SU-DHL-6 (cell line): ENCODE data around the gene TDRD9.

Source experiments
- EZH2phosphoT487 ChIP-seq: fragments of 200-600 bp; sonication (generic), shearing (Covaris generic); conservative IDR thresholded peaks from 2 replicates; pipeline ENCODE4 v1.6.1; 2018; ENCODE audit warnings: mild to moderate bottlenecking, antibody characterized with exemption, low read length, moderate library complexity, mixed read lengths
- TF ChIP-seq, protein P1 (sequence below): fragments of 200-600 bp; sonication (generic); IDR thresholded peaks from one replicate; pipeline ENCODE4 v1.5.1; 2017; ENCODE audit warnings: antibody characterized with exemption, mild to moderate bottlenecking, low read length, moderate library complexity; ENCODE audit not compliant: insufficient read depth, poor library complexity, severe bottlenecking

- TF ChIP-seq, protein P1, sequence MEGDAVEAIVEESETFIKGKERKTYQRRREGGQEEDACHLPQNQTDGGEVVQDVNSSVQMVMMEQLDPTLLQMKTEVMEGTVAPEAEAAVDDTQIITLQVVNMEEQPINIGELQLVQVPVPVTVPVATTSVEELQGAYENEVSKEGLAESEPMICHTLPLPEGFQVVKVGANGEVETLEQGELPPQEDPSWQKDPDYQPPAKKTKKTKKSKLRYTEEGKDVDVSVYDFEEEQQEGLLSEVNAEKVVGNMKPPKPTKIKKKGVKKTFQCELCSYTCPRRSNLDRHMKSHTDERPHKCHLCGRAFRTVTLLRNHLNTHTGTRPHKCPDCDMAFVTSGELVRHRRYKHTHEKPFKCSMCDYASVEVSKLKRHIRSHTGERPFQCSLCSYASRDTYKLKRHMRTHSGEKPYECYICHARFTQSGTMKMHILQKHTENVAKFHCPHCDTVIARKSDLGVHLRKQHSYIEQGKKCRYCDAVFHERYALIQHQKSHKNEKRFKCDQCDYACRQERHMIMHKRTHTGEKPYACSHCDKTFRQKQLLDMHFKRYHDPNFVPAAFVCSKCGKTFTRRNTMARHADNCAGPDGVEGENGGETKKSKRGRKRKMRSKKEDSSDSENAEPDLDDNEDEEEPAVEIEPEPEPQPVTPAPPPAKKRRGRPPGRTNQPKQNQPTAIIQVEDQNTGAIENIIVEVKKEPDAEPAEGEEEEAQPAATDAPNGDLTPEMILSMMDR = no peak
- no peak for TF ChIP-seq EZH2phosphoT487
These were observed 165.9 kb downstream of the TDRD9 start for GRCh38 chr14:104094056-104094708.
